Measurements from ENCODE around the gene SLF2.
"Not testable (repeated sequence)": the region's sequence is repeated elsewhere in the genome, so short reads cannot be mapped to it uniquely, and the experiment has no call there.

The SLF2 gene

GRCh38 chr10:100879741-100880360 lies 32.9 kb upstream of the SLF2 start:
- no peak for DNase-seq (ENCODE audit: low spot score)

GRCh38 chr10:100881556-100882213 lies 31.1 kb upstream of the SLF2 start:
- DNase-seq (ENCODE audit: low spot score) = no peak

GRCh38 chr10:100882252-100882651 lies 30.5 kb upstream of the SLF2 start:
- no peak for DNase-seq (ENCODE audit: low spot score)

GRCh38 chr10:100882671-100883311 lies 30.0 kb upstream of the SLF2 start:
- DNase-seq (ENCODE audit: low spot score) = peak; percentile 74

GRCh38 chr10:100883312-100883821 lies 29.4 kb upstream of the SLF2 start:
- DNase-seq (ENCODE audit: low spot score) = no peak

GRCh38 chr10:100885611-100886010 lies 27.2 kb upstream of the SLF2 start:
- not testable (repeated sequence) for DNase-seq (ENCODE audit: low spot score)

- DNase-seq (ENCODE audit: low spot score) = no peak
Measured at GRCh38 chr10:100886091-100886490, 26.7 kb upstream of the SLF2 start.

- no peak for DNase-seq (ENCODE audit: low spot score)
Measured at GRCh38 chr10:100886521-100886920, 26.2 kb upstream of the SLF2 start.

- no peak for DNase-seq (ENCODE audit: low spot score)
Measured at GRCh38 chr10:100886963-100887362, 25.8 kb upstream of the SLF2 start.

- DNase-seq (ENCODE audit: low spot score) = no peak
Measured at GRCh38 chr10:100887761-100888296, 24.9 kb upstream of the SLF2 start.

- DNase-seq (ENCODE audit: low spot score) = no peak
Measured at GRCh38 chr10:100888957-100889356, 23.8 kb upstream of the SLF2 start.

- DNase-seq (ENCODE audit: low spot score) = no peak
Measured at GRCh38 chr10:100889546-100889945, 23.2 kb upstream of the SLF2 start.

- no peak for DNase-seq (ENCODE audit: low spot score)
Measured at GRCh38 chr10:100890141-100890672, 22.6 kb upstream of the SLF2 start.

- peak; percentile 93 for DNase-seq (ENCODE audit: low spot score)
Measured at GRCh38 chr10:100890673-100891317, 22.0 kb upstream of the SLF2 start.

- DNase-seq (ENCODE audit: low spot score) = no peak
Measured at GRCh38 chr10:100894033-100894432, 18.7 kb upstream of the SLF2 start.

GRCh38 chr10:100894589-100895294 lies 18.0 kb upstream of the SLF2 start:
- no peak for DNase-seq (ENCODE audit: low spot score)

GRCh38 chr10:100895346-100895745 lies 17.4 kb upstream of the SLF2 start:
- no peak for DNase-seq (ENCODE audit: low spot score)

GRCh38 chr10:100895896-100896295 lies 16.9 kb upstream of the SLF2 start:
- DNase-seq (ENCODE audit: low spot score) = no peak

- DNase-seq (ENCODE audit: low spot score) = no peak
Measured at GRCh38 chr10:100896876-100897461, 15.8 kb upstream of the SLF2 start.

- no peak for DNase-seq (ENCODE audit: low spot score)
Measured at GRCh38 chr10:100897976-100898375, 14.8 kb upstream of the SLF2 start.

GRCh38 chr10:100899171-100899570 lies 13.6 kb upstream of the SLF2 start:
- DNase-seq (ENCODE audit: low spot score) = no peak
